Retinal pigment epithelial cell (primary cell): ENCODE data around the gene ELL2.

Experiments
- DNase-seq: peaks from one replicate; pipeline ENCODE4 v3.0.0-alpha.2; 2010; ENCODE audit warnings: low read depth
- H3K4me3 ChIP-seq: 2 replicates; pipeline ENCODE4 v1.5.1; 2011; ENCODE audit warnings: mild to moderate bottlenecking, low read length, control low read depth, moderate library complexity
- TF ChIP-seq, protein P1 (sequence below): conservative IDR thresholded peaks from 2 replicates; pipeline ENCODE4 v1.5.1; 2011; ENCODE audit warnings: low read depth, low read length, control low read depth, inconsistent platforms

ELL2 gene

DNA sequence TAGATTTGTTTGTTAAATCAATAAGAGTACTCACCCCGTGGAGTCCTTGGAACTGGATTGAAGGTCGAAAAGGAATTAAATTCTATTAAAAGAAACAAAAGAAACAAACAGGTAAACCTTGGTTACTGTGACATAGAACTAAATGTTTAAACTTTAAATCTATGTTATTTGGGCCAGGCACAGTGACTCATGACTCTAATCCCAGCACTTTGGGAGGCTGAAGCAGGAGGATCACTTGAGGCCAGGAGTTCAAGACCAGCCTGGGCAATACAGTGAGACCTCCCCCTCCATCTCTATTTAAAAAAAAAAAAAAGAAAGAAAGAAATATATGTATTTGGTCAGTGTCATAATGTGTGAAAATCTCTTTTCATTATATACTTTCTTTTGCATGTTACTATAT lies 18.7 kb downstream of the ELL2 start:
- DNase-seq: no peak
- H3K4me3 ChIP-seq: no peak overlapping the region
- TF ChIP-seq, protein P1, sequence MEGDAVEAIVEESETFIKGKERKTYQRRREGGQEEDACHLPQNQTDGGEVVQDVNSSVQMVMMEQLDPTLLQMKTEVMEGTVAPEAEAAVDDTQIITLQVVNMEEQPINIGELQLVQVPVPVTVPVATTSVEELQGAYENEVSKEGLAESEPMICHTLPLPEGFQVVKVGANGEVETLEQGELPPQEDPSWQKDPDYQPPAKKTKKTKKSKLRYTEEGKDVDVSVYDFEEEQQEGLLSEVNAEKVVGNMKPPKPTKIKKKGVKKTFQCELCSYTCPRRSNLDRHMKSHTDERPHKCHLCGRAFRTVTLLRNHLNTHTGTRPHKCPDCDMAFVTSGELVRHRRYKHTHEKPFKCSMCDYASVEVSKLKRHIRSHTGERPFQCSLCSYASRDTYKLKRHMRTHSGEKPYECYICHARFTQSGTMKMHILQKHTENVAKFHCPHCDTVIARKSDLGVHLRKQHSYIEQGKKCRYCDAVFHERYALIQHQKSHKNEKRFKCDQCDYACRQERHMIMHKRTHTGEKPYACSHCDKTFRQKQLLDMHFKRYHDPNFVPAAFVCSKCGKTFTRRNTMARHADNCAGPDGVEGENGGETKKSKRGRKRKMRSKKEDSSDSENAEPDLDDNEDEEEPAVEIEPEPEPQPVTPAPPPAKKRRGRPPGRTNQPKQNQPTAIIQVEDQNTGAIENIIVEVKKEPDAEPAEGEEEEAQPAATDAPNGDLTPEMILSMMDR: no peak

DNA sequence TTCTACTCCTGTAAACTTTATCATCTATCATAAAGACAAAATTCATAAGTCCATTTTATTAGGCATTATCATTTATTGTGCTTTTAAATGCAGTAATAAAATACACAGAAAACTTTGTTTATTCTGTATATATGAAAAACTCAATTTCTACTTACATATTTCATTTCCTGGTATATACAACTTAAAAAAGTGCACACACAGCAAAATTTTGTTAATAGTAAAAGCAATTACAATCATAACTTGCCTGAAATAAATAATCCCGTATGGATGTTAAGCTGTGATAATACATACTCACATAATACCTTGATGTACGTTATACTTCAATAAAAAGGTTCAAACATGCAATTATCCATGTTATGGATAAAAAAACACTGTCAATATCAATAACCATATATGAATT lies 19.2 kb downstream of the ELL2 start:
- H3K4me3 ChIP-seq: no peak overlapping the region
- DNase-seq: no peak
- TF ChIP-seq, protein P1: no peak

DNA sequence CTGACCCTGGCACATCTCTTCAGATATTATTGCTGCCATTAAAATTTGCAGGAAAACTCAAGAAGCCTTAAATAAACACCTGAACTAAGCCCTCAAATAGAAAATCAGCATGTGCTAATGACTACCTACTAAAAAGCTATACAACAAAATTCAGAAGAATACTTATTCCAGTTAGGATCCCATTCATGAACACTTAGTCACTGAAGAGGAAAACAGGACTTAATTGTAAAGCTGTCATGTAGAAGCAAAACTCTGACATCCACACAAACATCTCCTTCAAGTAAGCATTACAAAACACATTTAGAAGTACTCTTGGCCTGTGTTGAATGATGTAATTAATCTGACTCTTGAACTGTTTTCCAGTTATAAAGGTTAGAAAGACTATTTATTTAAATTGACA lies 19.9 kb downstream of the ELL2 start:
- TF ChIP-seq, protein P1: no peak
- H3K4me3 ChIP-seq: no peak overlapping the region
- DNase-seq: no peak

DNA sequence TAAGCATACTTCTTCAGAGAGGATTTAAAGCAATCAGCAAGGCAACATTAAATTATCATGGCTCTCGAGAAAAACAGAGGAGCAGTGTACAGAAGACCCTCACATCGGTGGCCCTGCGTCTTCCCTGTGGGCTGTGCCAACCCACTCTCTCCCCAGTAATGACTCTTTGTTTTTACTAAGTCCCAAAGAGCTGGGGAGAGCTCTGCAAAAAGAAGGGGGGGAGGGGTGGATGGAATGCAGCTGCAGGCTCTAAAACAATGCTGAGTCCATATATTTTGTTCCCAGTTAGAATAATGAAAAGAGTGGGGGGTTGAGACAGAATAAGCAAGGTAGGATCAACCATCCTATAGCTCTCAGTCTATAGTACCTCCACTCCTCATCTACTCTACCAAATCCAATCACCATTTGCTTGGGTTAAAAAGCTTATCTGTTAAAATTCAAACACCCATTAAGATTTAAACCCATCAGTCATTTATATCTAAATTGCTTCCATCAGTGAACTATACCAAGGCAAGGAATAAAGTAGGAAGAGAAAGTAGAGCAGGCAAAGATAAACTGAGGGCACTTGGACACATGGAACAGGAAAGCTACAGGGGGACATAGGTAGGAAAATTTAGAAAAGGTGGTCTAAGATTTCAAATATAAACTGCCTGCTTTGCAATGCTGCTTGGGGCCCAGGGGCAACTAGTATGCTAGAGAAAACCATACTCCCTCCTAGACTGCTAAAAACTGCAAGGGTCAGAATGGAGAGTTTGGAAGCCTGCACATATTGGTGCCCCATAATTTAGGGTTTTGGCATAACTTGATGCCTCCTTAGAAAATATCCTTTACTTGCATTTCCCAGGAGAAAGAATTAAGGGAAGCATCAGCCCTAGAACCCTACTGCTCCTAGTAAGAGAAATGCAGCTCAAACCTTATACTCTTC lies 20.6 kb downstream of the ELL2 start:
- TF ChIP-seq, protein P1: no peak
- no peak overlapping the region for H3K4me3 ChIP-seq
- no peak for DNase-seq

DNA sequence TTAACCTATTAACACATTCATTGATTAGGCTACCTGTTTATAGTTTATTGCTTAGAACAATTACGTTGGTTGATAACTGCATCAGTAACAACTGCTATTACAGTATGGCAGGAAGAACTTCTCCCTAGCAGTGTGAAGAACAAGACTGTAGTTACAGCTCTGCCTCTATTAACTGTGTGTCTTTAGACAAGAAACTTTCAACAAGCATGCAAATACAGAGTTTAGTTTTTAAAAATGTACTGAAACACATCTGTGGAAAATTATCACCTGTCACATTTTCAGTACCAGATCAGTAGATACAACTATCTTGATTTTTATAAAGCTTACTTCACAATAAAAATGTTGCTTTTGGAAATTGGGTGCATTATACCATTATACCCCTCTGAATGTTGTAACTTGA lies 22.2 kb downstream of the ELL2 start:
- TF ChIP-seq, protein P1: no peak
- no peak for DNase-seq

DNA sequence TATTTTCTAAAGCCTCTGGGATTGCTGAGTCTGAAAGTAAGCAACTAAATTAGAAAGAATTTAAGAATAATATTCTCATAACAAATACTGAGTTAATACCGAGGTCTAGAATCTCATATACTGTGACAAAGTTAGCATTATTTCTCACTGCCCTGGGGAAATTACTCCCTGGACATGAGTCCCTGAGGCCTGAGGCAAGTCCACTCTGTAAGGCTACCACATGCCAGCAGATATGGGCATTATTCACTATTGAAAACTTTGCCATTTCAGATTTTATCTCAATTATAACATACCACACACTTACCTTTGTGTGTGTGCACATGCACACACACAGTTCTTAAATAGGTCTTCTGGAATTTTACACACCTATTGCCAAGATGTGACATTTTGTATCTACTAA lies 22.9 kb downstream of the ELL2 start:
- no peak for DNase-seq
- H3K4me3 ChIP-seq: no peak overlapping the region
- TF ChIP-seq, protein P1: no peak

More for the DNA sequence above, 22.2 kb downstream of the ELL2 start:
- no peak overlapping the region for H3K4me3 ChIP-seq

DNA sequence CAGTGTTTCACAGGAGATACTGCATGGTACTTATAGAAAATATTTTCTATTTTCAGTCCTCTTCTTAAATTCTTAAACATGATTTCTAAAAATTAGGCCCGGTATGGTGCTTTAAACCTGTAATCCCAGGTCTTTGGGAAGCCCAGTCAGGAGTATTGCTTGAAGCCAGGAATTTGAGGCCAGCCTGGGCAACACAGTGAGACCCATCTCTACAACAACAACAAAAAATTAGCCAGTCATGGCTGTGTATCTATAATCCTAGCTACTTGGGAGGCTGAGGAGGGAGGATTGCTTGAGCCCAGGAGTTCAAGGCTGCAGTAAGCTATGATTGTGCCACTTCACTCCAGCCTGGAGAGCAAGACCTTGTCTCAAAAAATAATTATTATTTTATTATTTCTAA lies 23.3 kb downstream of the ELL2 start:
- TF ChIP-seq, protein P1: no peak
- no peak overlapping the region for H3K4me3 ChIP-seq
- DNase-seq: no peak
